CD1c-positive myeloid dendritic cell (primary cell): ENCODE data around the gene LZTFL1.

ENCODE experiments used
- DNase-seq: peaks from one replicate; pipeline ENCODE4 v3.0.0-alpha.2; 2016; ENCODE audit errors: extremely low spot score

Gene LZTFL1

GRCh38 chr3:45841757-45842491 is at the start of gene LZTFL1:
Gene LZTFL1 (minus strand): TSS chr3:45842119. CDS start chr3:45841991, 128 bp downstream.
- peak; percentile 99 for DNase-seq

GRCh38 chr3:45890405-45890804 is 48.5 kb upstream of the LZTFL1 start:
- no peak for DNase-seq

- no peak for DNase-seq
Observed at GRCh38 chr3:45889337-45889736, 47.4 kb upstream of the LZTFL1 start.

- no peak for DNase-seq
Observed at GRCh38 chr3:45887759-45888511, 46.0 kb upstream of the LZTFL1 start.

GRCh38 chr3:45887285-45887684 is 45.4 kb upstream of the LZTFL1 start:
- no peak for DNase-seq

GRCh38 chr3:45885979-45886705 is 44.2 kb upstream of the LZTFL1 start, which contains the start of gene CCR9:
Gene CCR9 (plus strand): TSS chr3:45886543. CDS start chr3:45894934, 8,391 bp downstream.
- no peak for DNase-seq

- DNase-seq: no peak
Observed at GRCh38 chr3:45884368-45885201, 42.7 kb upstream of the LZTFL1 start.

DNA sequence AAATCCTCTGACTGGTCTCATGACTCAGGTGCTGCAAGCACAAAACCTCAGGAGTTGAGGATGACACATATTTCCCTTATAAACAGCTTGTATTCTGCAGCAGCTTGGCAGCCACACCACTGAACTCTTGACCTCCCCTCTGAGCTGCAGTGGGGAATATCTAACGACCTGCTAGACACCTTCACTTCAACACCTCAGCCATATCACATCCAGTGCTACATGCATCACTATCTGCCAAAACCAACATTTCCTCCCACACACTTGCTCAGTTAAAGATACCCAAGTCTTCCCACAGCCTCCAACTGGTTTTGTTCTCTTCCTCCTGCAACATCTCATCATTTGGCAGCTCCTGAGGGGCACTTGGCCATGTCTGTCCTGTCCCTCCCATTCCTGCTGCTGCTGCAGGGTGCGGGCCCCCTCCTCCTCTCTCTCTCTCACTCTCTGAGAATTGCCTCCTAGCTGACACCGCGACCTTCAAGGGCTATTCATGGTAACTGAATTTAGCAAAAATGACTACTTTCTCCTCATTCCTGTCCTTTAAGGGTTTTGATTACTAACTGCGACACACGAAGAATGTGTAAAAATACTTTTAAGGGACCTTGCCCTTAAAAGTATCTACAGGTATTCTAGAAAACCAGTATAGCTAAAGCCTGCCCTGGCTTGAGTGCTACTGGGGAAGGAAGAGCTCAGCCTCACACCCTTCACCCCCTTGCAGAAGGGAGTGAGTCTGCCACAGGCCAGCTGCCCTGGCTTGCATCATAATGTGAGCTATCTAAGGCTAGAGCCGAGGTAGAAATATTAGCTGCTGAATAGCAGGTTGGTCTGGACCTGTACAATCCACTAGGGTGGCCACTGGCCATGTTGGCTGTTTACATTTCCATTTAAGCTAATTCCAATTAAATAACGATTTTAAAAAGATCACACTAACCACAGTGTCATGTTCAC is 39.4 kb upstream of the LZTFL1 start:
- no peak for DNase-seq

GRCh38 chr3:45880725-45881077 is 38.8 kb upstream of the LZTFL1 start:
- DNase-seq: no peak

- no peak for DNase-seq
Observed at GRCh38 chr3:45878124-45878523, 36.2 kb upstream of the LZTFL1 start.

DNA sequence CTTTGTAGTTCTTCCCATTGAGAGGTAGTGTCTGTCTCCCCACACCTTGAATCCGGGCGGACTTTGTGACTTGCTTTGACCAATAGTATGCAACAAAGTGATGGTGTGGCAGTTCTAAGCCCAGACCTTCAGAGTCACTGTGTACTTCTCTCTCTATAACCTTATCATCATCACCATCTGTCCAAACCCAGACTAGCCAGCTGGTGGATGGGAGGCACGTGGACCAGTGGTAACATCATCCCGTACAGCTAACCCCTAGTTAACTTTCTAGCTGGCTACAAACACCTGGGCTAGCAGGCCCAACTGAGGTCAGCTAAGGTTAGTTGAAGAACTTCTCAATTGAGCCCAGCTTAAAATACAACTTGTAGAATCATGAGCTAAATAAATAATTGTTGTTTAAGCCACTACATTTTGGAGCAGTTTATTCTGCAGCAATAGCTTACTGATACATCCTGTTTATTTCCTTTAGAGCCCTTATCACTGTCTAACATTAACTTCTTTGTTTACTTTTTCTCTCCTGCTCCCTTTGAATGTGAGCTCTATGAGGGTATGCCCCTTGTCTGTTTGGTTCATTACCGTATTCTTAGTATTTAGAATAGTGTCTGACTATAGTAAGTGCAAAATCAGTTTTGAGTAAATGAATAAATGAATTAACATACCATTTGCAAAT is 32.9 kb upstream of the LZTFL1 start:
- DNase-seq: no peak

DNA sequence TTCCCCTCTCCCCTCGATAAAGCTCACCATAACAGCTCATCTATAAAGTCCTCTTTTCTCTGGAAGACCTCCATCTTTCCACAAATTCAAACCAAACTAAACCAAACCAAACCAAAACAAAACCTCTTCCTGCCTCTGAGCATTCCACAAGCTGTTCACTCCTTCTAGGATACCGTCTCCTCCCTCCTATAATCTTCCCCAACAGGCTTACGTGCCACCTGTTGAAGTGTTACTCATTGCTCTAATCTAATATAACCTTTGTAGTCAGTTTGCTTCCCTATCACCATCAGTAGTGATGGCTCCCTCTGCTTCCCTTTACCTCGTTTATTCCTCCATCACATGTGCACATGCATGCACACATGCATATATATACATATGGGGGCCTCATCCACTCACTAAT is 31.7 kb upstream of the LZTFL1 start:
- DNase-seq: no peak

GRCh38 chr3:45873036-45873435 is 31.1 kb upstream of the LZTFL1 start:
- DNase-seq: no peak

DNA sequence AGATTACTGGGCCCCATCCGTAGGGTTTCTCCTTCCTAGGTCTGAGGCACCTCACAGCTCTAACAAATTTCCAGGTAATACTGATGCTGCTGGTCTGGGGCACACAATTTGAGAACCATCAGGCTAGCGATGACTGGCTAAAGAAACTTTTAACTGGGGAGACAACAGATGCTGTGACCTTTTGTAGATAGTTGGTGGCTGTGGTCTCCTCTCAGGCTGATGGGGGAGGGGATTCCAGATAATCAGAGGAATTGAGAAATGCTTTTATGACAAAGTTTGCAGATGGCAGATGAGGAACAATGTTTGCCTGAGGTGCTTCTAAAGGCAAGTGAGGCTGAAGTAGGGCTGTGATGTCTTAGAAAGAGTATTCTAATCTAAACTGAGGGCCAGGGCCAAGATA is 30.6 kb upstream of the LZTFL1 start:
- DNase-seq: no peak

DNA sequence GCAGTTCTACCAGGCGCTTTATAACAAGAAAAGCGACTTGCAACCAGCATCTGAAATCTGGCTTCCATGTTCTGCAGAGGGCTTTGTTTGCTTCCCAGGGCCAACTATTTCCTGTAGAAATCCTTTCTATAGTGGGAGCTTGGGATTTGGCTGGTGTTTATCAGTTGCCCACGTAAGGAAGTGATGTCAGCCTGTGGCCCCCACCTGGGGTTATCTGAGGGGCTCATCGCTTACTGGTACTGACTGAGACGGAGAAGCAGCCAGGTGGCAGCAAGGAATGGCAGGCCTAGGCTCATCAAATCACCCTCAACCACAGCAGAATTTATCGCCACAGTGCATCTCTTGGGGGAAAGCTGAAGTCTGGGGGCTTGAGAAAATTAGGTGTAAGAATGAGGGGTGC is 29.9 kb upstream of the LZTFL1 start:
- no peak for DNase-seq

DNA sequence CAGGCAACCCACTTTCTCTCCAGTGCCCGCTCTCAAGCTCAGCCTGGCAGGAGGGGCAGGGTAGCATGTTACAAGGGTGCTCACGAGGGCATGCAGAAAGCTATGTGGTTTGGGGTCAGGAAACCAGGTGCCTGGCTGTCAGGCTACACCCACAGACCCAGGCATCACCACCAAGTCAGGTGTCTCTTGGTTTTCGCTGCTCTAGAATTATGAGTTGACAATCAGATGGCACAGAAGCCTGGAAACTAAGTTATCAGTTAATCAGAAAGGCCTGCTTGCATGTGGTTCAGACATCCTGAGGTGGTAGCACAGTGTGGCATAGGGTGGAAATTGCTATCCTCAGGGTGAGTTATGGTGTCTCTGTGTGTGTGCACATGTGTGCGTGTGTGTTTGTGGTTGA is 28.2 kb upstream of the LZTFL1 start:
- DNase-seq: peak; percentile 42

GRCh38 chr3:45869638-45870037 is 27.7 kb upstream of the LZTFL1 start:
- no peak for DNase-seq

- no peak for DNase-seq
Observed at GRCh38 chr3:45868650-45869049, 26.7 kb upstream of the LZTFL1 start.

DNA sequence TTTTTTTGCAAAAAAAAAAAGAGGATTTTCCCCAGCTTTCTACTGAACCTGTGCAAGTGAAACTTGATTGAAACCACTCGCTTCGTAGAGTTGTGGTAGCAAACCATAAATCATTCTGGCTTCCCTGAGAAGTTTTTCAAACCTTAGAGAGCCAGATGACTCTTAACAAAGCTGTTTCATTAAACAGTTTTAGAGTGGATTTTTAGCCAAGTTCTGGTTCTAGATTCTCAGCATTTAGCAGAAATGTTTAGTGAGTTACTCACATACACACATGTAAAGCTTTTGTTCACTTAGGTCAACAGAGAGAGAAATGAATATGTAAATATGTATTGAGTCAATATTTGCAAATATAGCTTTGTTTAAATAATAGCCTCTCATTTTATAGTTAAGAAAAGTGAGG is 26.3 kb upstream of the LZTFL1 start:
- DNase-seq: no peak

- DNase-seq: peak; percentile 3
Observed at GRCh38 chr3:45865563-45865962, 23.6 kb upstream of the LZTFL1 start.
